Skin epidermis (tissue), 12 donors: ENCODE results near the gene COL13A1.

Experiments
- H3K27ac ChIP-seq, 21 experiments: fragments of 200-600 bp; sonication (generic) in 11 of 21; one replicate each; pipeline ENCODE4 v1.5.0; 2020; ENCODE audit warnings: mild to moderate bottlenecking in 3 of 21, inconsistent platforms in 2 of 21, moderate library complexity in 2 of 21
- H3K4me3 ChIP-seq, 7 experiments: fragments of 200-600 bp; sonication (generic) in 2 of 7; one replicate each; pipeline ENCODE4 v1.5.0; 2020; ENCODE audit warnings: inconsistent platforms in 2 of 7, mild to moderate bottlenecking in 2 of 7, moderate library complexity in 1 of 7

Gene COL13A1

DNA sequence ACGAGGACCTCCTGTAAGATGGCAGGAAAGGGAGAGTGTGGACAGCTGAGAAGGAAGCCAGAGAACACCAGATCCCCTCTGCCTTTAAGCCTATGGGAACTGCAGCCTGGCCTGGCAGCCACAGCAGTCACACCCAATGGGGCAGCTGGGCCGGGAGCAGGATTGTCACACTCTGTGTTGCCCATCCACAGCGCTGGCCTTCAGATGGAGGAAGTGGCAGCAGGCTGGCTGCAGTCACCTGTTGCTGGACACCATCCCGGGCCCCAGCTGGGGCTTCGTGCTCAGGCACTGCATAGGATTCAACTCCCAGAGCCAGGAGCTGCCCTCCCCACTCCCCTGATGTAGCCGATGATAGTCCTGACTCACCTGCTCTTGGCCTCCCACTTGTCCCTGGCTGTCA lies 114.4 kb downstream of the COL13A1 start:
- Histone ChIP-seq H3K4me3 (no peak overlapping the region), H3K27ac (no peak overlapping the region)

GRCh38 chr10:69918036-69918435 lies 116.3 kb downstream of the COL13A1 start:
- Histone ChIP-seq H3K27ac (no peak overlapping the region), H3K4me3 (no peak overlapping the region)

- H3K27ac ChIP-seq, result no peak overlapping the region
These were observed 117.5 kb downstream of the COL13A1 start for GRCh38 chr10:69919250-69919649.

GRCh38 chr10:69925111-69925510 lies 123.4 kb downstream of the COL13A1 start:
- Histone ChIP-seq H3K27ac (no peak overlapping the region), H3K4me3 (no peak overlapping the region)

More at GRCh38 chr10:69919250-69919649, 117.5 kb downstream of the COL13A1 start:
- H3K4me3 ChIP-seq, result no peak overlapping the region

DNA sequence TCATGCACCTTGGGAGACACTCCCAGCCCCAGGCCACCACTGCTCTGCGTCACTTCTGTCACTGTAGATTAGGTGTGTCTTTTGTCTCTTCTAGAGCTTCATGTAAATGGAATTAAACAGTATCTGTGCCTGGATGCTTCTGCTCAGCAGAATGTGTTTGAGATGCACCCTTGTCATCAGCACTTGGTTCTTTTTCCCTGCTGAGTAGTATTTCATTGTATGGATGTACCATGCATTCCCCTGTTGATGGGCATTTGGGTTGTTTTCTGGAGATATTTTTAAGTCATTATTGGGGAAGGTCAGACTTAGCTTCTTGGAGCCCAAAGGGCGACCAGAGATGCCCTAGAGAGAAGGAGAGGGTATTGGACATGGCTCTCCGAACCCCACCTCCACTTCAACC lies 126.6 kb downstream of the COL13A1 start:
- Histone ChIP-seq H3K4me3 (no peak overlapping the region), H3K27ac (no peak overlapping the region)

DNA sequence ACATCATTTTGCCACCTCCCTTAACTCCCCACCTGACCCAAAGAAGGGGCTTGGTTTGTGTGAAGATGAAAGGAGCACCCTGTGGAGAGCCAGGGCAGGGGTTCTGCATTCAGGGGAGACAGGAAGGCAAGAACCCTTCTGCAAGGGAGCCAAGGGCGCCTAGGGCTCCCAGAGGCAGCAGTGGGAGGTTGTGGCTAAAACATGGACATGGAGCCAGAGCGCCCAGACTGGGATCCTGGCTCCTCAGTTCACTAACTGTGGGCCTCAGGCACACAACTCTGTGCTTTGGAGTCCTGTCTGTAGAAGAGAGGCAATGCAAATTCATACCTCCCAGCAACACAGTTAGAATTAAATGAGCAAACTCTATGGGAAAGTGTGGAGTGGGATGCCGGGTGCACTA lies 127.9 kb downstream of the COL13A1 start:
- Histone ChIP-seq H3K4me3 (no peak overlapping the region), H3K27ac (no peak overlapping the region)

DNA sequence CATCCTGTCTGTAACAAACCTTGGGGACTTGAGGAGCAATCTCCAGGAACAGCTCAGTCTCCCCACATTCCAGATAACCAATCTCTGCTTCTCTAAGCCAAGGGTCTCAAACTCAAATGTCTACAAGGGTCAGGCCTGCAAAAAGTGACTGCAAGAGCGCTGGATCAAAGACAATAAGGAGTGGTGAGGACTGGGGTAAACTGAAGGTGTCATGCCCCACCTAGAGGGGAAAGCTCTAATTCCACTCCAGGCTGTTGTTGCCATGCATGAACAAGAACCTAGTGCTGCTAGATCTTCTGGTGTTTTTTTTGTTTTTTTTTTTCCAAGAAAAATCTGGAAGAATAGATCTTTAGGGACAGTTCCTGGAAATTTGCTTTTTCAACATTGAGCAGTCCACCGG lies 133.1 kb downstream of the COL13A1 start:
- Histone ChIP-seq H3K27ac (no peak overlapping the region), H3K4me3 (no peak overlapping the region)

- no peak overlapping the region for H3K27ac ChIP-seq
These were observed 134.4 kb downstream of the COL13A1 start for GRCh38 chr10:69936091-69936490.

DNA sequence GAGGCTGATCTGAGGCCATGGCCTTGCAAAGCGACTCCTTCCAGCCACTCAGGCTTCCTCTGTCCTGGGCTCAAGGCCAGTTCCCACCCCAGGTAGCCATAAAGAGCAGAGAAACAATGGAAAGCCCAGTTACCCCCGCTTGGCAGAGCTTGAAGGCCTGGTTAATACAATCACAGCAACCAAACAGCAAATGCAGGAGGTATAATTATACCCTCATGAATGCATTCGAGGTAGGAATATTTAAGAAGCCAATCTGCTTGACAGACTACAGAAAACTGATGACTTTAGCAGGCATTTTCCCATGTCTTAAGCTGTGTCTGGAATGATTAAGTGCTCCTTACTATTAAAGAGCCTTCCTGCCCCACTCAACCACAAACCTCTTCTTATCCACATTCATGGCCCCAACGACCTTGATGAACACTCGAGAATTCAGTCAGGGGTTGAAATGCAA lies 136.9 kb downstream of the COL13A1 start:
- no peak overlapping the region for H3K4me3 ChIP-seq
- H3K27ac ChIP-seq, result no peak overlapping the region

More at GRCh38 chr10:69936091-69936490, 134.4 kb downstream of the COL13A1 start:
- H3K4me3 ChIP-seq, result no peak overlapping the region

DNA sequence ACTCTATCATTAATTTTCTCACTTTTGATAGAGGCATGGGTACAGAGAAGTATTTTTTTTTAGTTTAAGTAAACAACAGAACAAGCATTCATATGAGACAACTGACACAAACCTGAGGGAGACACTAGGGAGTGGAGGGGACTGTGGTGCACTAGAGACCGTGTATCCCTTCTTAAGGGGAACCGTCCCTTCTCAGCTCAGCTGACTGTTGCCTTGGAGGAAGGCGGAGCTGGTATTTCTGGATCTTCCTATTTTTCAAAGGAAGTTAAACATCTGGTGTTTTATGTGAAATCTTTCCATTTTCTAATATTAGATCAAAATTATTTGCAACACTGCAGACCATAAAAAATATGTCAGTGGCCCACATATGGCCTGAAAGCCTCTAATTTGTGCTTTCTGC lies 137.4 kb downstream of the COL13A1 start:
- peak overlapping the region in 1 of 21 experiments; percentile 46 for H3K27ac ChIP-seq
- no peak overlapping the region for H3K4me3 ChIP-seq

DNA sequence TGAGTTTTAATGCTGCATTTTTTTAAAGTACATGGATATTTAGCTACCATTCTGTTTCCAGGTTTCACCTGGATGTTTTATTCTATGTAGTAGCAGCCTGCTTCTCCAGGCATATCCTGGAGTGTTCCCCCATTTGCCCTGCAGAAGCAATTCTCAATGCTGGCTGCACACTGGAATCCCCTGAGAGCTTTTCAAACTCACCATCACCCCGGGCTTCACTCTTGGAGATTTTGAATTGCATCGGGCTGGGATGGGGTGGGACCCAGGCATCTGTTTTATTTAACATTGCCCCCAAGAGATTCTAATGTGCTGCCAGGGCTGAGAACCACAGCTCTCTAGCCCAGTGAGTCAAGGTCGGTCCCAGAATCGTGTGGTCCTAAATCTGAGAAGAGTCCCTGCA lies 137.8 kb downstream of the COL13A1 start:
- Histone ChIP-seq H3K27ac (peak overlapping the region in 1 of 21 experiments; percentile 46), H3K4me3 (no peak overlapping the region)

- no peak overlapping the region for H3K27ac ChIP-seq
- H3K4me3 ChIP-seq, result no peak overlapping the region
These were observed 140.0 kb downstream of the COL13A1 start for GRCh38 chr10:69941730-69942129.

DNA sequence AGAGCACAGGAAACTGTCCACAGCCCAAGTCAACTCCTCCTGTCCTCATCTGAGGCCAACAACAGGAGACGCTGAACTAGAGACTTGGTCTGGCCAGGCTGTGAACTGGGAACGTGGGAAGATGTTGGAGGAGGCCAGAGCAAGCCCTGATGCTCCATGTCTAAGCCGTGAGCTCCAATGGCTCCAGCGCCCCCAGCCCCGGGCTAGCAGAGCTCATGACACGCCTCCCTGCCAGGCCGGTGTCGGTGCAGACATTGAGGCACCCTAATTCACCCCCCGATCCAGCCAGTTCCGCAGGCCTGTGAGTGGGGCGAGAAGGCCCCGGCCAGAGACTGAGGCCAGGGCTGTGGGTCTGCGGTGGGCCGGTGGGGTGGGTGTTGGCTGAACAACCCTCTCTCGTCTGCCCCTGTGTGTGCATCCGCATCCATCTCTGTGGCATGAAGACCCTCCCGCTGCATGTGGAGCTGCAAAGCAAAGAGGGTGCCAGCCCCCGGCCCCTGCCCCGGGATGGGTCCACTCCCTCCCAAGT lies 141.7 kb downstream of the COL13A1 start:
- no peak overlapping the region for H3K27ac ChIP-seq
- no peak overlapping the region for H3K4me3 ChIP-seq

GRCh38 chr10:69944761-69945160 lies 143.1 kb downstream of the COL13A1 start:
- Histone ChIP-seq H3K4me3 (no peak overlapping the region), H3K27ac (no peak overlapping the region)

GRCh38 chr10:69948261-69948660 lies 146.6 kb downstream of the COL13A1 start:
- no peak overlapping the region for H3K4me3 ChIP-seq
- no peak overlapping the region for H3K27ac ChIP-seq

- Histone ChIP-seq H3K27ac (no peak overlapping the region), H3K4me3 (no peak overlapping the region)
These were observed 148.1 kb downstream of the COL13A1 start for GRCh38 chr10:69949770-69950169.

DNA sequence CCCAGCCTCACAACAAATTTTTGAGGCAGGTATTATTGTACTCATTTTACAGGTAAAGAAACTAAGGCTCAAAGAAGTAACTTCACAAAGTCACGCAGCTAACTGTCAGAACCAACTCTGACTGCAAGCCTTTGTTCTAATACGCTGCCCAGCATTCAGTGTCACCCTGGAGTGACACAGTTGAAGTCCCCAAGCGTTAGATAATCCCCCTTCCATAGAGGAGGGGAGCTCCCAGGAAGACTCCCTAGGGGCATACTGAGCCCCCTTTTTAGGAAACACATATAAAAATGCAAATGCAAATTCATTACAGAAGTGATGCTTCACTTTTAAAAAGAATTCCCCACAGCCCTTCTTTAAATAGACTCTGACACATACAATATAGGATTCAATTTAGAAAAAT lies 150.0 kb downstream of the COL13A1 start:
- H3K27ac ChIP-seq, result no peak overlapping the region
- no peak overlapping the region for H3K4me3 ChIP-seq

- Histone ChIP-seq H3K27ac (peak overlapping the region in 1 of 21 experiments; percentile 10), H3K4me3 (no peak overlapping the region)
These were observed 150.5 kb downstream of the COL13A1 start for GRCh38 chr10:69952069-69952800.

- Histone ChIP-seq H3K4me3 (no peak overlapping the region), H3K27ac (no peak overlapping the region)
These were observed 151.1 kb downstream of the COL13A1 start for GRCh38 chr10:69952821-69953221.

DNA sequence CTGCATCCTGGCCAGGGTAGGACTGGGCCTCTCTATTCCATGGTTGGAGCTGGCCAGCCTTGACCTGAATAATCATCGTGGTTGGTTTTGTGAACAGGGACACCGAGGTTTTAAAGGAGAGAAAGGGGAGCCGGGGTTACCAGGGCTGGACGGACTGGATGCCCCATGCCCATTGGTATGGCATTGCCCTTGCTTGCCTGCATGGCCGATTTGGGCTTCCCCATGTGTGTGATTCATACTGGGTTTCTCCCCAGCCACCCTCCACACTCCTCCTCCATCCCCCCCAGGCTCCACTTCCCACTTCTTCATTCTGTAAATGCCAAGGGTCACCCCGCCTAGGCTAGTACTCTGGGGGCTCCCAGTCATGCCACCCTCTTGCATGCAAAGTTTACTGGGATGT lies 152.1 kb downstream of the COL13A1 start:
- H3K27ac ChIP-seq, result no peak overlapping the region
- H3K4me3 ChIP-seq, result no peak overlapping the region

GRCh38 chr10:69955211-69955805 lies 153.6 kb downstream of the COL13A1 start:
- no peak overlapping the region for H3K4me3 ChIP-seq
- H3K27ac ChIP-seq, result peak overlapping the region in 1 of 21 experiments; percentile 60
